ENCODE data around the gene AFG3L2. TPM values are rescaled to one million over a fixed set of nuclear protein-coding genes. Genes with fewer than 3 reads are reported as not detected.

Gene AFG3L2
- total and polyA plus RNA-seq, 9 of the 15 experiments (the other 6 are each of a cell fraction or from before 2014, with no cell fraction given): 24.1 to 109 (median 84.0) TPM

DNA sequence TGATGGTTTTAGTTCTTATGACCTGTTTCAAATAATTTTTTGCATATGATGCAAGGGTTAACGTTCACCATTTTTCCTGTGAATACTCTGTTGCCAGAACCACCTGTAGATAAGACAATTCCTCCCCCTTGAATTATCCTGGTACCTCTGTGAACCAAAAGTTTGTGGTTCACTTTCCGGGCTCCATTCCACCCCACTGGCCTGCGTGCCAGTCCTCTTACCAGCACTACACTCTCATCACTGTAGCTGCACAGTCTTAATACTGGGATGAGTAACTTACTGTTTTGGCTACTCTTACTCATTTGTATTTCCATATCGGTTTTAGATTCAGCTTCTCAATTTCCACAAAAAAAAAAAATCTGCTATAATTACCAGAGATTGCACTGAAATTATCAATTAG, 34.4 kb downstream of the AFG3L2 start:
- ChIA-PET CTCF (ENCODE audit: low intra/inter-chr PET ratio) (no interaction called here), POLR2A (no interaction called here)
- H2AFZ ChIP-seq (ENCODE audit: low read depth, low read length): no peak overlapping the region
- 86% methylated on average over 4 of the region's 4 CpGs for WGBS (ENCODE audit: insufficient coverage, low coverage, missing lambda C conversion rate)
- BruUV-seq (replicated peaks): no TSS peak
- intact Hi-C loops (cut with micrococcal nuclease): no loop called here
- no peak overlapping the region for H3K4me3 ChIP-seq
- peaks cover 82% of the 10 kb centered on the region for H3K36me3 ChIP-seq (ENCODE audit: control insufficient read depth, insufficient read depth, low read length)
- no peaks in the 10 kb centered on the region for H3K27me3 ChIP-seq (ENCODE audit: control insufficient read depth in 2 of 2, insufficient read depth in 2 of 2, low read length in 2 of 2)
- DNase-seq (ENCODE audit: extremely low read depth in 1 of 4, low spot score in 3 of 4) (no peak), FAIRE-seq (no peak), ATAC-seq (no peak)
- H3K9me3 ChIP-seq (replicated peaks; ENCODE audit: control insufficient read depth, insufficient read depth, low read depth, low read length): no peaks in the 10 kb centered on the region
- H4K20me1 ChIP-seq (replicated peaks; ENCODE audit: control insufficient read depth, insufficient read depth, low read length): no peaks in the 10 kb centered on the region
- H3K4me2 ChIP-seq (ENCODE audit: insufficient read depth, low read length): no peak overlapping the region
- H3K4me1 ChIP-seq (replicated peaks in 1 of 2; ENCODE audit: control insufficient read depth in 2 of 2, insufficient read depth in 2 of 2, low read length in 2 of 2): no peaks in the 10 kb centered on the region
- in situ Hi-C loops (cut with MboI): no loop called here
- H3K27ac ChIP-seq (ENCODE audit: extremely low read depth, low read depth, low read length): no peak overlapping the region
- H3K9me1 ChIP-seq (ENCODE audit: control insufficient read depth, insufficient read depth, low read length): no peaks in the 10 kb centered on the region
- no peak overlapping the region for H3K9ac ChIP-seq (ENCODE audit: insufficient read depth in 1 of 2, low read depth in 2 of 2, low read length in 2 of 2)
- H3K79me2 ChIP-seq (ENCODE audit: control insufficient read depth, insufficient read depth, low read length): no peaks in the 10 kb centered on the region
- TF ChIP-seq NELFE (IDR thresholded peaks at IDR 0.05; ENCODE audit: insufficient read depth, insufficient read length) (no peak), MTA3 (IDR thresholded peaks at IDR 0.05; ENCODE audit: borderline replicate concordance) (no peak), SRF (CRISPR knock-in tag; IDR thresholded peaks at IDR 0.05) (no peak), ETV5 (CRISPR knock-in tag; IDR thresholded peaks at IDR 0.05; ENCODE audit: low read depth) (no peak), TEAD1 (CRISPR knock-in tag; IDR thresholded peaks at IDR 0.05) (no peak), STAT5A (IDR thresholded peaks at IDR 0.05; ENCODE audit: borderline replicate concordance, low read length) (no peak), GABPB2 (CRISPR knock-in tag; conservative IDR thresholded peaks at IDR 0.05) (no peak), CC2D1A (IDR thresholded peaks at IDR 0.05) (no peak)
- TF ChIP-seq, protein P1, sequence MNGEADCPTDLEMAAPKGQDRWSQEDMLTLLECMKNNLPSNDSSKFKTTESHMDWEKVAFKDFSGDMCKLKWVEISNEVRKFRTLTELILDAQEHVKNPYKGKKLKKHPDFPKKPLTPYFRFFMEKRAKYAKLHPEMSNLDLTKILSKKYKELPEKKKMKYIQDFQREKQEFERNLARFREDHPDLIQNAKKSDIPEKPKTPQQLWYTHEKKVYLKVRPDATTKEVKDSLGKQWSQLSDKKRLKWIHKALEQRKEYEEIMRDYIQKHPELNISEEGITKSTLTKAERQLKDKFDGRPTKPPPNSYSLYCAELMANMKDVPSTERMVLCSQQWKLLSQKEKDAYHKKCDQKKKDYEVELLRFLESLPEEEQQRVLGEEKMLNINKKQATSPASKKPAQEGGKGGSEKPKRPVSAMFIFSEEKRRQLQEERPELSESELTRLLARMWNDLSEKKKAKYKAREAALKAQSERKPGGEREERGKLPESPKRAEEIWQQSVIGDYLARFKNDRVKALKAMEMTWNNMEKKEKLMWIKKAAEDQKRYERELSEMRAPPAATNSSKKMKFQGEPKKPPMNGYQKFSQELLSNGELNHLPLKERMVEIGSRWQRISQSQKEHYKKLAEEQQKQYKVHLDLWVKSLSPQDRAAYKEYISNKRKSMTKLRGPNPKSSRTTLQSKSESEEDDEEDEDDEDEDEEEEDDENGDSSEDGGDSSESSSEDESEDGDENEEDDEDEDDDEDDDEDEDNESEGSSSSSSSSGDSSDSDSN (IDR thresholded peaks at IDR 0.05; ENCODE audit: borderline replicate concordance in 1 of 2, low read depth in 2 of 2, low read length in 2 of 2): no peak
- TF ChIP-seq, protein P2, sequence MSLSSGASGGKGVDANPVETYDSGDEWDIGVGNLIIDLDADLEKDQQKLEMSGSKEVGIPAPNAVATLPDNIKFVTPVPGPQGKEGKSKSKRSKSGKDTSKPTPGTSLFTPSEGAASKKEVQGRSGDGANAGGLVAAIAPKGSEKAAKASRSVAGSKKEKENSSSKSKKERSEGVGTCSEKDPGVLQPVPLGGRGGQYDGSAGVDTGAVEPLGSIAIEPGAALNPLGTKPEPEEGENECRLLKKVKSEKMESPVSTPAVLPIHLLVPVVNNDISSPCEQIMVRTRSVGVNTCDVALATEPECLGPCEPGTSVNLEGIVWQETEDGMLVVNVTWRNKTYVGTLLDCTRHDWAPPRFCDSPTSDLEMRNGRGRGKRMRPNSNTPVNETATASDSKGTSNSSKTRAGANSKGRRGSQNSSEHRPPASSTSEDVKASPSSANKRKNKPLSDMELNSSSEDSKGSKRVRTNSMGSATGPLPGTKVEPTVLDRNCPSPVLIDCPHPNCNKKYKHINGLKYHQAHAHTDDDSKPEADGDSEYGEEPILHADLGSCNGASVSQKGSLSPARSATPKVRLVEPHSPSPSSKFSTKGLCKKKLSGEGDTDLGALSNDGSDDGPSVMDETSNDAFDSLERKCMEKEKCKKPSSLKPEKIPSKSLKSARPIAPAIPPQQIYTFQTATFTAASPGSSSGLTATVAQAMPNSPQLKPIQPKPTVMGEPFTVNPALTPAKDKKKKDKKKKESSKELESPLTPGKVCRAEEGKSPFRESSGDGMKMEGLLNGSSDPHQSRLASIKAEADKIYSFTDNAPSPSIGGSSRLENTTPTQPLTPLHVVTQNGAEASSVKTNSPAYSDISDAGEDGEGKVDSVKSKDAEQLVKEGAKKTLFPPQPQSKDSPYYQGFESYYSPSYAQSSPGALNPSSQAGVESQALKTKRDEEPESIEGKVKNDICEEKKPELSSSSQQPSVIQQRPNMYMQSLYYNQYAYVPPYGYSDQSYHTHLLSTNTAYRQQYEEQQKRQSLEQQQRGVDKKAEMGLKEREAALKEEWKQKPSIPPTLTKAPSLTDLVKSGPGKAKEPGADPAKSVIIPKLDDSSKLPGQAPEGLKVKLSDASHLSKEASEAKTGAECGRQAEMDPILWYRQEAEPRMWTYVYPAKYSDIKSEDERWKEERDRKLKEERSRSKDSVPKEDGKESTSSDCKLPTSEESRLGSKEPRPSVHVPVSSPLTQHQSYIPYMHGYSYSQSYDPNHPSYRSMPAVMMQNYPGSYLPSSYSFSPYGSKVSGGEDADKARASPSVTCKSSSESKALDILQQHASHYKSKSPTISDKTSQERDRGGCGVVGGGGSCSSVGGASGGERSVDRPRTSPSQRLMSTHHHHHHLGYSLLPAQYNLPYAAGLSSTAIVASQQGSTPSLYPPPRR (CRISPR knock-in tag; IDR thresholded peaks at IDR 0.05; ENCODE audit: borderline replicate concordance): no peak
- TF ChIP-seq, protein P3, sequence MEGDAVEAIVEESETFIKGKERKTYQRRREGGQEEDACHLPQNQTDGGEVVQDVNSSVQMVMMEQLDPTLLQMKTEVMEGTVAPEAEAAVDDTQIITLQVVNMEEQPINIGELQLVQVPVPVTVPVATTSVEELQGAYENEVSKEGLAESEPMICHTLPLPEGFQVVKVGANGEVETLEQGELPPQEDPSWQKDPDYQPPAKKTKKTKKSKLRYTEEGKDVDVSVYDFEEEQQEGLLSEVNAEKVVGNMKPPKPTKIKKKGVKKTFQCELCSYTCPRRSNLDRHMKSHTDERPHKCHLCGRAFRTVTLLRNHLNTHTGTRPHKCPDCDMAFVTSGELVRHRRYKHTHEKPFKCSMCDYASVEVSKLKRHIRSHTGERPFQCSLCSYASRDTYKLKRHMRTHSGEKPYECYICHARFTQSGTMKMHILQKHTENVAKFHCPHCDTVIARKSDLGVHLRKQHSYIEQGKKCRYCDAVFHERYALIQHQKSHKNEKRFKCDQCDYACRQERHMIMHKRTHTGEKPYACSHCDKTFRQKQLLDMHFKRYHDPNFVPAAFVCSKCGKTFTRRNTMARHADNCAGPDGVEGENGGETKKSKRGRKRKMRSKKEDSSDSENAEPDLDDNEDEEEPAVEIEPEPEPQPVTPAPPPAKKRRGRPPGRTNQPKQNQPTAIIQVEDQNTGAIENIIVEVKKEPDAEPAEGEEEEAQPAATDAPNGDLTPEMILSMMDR (IDR thresholded peaks at IDR 0.05 in 2 of 3, conservative IDR thresholded peaks at IDR 0.05 in 1 of 3; ENCODE audit: insufficient read depth in 2 of 3, low read depth in 1 of 3, low read length in 3 of 3): no peak
- TF ChIP-seq, protein P4, sequence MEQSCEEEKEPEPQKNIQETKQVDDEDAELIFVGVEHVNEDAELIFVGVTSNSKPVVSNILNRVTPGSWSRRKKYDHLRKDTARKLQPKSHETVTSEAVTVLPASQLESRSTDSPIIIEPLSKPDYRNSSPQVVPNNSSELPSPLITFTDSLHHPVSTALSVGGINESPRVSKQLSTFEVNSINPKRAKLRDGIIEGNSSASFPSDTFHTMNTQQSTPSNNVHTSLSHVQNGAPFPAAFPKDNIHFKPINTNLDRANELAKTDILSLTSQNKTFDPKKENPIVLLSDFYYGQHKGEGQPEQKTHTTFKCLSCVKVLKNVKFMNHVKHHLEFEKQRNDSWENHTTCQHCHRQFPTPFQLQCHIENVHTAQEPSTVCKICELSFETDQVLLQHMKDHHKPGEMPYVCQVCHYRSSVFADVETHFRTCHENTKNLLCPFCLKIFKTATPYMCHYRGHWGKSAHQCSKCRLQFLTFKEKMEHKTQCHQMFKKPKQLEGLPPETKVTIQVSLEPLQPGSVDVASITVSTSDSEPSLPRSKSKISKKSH (CRISPR knock-in tag; IDR thresholded peaks at IDR 0.05): no peak
